GM19463 (cell line): ENCODE data around the gene ATP2B2.

ENCODE experiments used
- ATAC-seq: cut with Tn5 transposase; IDR thresholded peaks from one replicate; pipeline ENCODE4 v1.9.1; 2021; ENCODE audit warnings: mild to moderate bottlenecking, moderate library complexity; ENCODE audit not compliant: unreplicated experiment

ATP2B2 gene

DNA sequence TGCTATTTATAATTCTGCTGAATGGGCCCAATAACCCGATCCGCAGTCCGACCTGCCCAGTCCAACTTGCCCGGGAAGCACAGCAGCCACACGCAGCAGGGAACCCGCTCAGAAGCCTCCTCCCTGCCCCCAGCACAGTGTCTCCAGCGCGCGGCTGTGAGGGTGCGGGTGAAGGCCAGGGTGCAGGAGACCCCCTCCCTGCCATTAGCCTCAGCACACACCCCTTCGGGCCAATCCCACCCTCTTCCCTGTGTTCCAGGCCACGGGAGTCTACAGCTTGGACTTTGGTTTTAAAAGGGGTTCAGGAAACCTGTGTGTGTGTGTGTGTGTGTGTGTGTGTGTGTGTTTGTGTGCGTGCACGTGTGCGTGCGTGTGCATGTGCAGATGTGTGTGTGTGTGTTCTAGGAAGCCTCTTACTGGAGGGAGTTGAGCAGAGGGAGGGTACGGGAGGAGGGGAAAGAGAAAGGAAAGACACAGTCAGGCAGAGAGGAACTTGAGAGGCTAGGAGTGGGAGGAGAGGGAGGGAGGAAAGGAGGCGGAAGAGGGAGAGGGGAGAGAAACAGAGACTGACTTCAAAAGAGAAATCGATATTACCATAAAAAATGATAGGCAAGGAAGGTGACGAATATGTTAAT, 34.2 kb downstream of the ATP2B2 start:
- no peak for ATAC-seq

DNA sequence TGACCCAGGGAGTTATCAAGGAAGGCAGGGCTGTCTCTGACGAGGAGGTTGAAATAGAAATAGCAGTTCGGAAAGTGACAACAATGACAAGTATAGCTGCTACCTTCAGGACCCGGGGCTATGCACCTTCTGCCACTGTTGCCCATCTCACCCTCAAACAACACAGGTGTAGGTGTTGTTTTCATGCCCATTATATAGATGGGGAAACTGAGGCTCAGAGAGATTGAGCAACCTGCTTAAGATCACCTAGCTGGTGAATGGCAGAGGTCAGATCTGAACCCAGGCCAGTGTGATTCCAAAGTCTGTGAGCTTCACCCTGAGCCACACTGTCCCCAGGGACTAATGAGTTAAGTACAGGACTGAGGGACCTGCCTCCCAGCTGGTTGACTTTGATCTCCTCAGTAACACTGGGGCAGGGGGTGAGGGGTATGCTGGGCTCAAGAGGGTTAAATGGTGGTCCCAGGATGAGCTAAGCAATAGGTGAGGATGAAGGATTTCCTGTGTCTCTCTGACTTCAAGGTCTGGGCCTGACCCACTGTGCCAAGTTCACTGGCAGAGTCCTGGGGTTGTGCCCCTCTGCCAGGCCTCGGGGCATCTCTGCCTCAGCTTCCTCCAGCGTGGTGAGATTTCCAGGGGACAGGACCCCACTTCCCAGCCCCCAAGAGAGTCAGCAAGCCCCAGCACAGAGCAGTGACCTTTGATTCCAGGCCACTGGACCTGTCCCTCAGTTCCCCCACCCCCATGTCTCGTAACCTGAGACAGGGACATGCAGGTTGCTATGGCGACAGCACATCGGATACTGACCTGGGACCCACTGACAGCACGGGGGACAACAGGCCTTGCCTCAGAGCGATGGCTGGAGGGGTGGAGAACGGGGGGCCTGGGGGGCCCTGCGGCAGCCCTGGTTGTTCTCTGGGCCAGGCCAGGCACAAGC, 35.0 kb downstream of the ATP2B2 start:
- no peak for ATAC-seq

DNA sequence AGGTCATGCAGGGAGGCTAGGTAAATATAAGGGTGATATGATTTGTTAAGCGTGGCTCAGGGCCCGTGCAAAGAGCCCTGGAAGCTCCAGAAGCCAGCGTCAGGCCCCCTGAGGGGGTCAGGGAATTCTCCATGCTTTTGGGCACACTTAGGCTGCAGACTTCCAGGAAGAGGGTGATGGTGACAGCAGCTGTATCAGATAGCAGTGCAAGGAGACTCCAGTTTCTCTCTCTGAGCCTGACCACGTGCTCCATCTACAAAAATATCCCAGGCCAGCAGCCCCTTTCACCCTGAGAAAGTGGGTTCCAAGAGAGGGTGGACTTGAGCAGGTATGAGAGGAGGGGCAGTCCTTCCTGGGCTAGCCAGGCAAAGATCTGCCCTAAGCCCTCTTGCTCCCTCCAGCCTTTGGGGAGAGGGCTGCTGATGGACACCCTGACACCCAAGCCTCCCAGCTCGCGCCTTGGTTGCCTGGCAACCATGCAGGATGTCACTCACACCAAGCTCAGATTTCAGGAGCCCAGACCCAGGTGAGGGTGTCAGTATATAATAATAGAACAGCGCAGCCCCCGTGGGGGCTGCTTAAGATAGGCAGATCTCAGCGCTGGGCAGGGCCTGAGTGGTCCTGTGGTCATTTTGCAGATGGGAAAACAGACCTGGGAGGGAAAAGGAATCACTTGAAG, 35.8 kb downstream of the ATP2B2 start:
- ATAC-seq: no peak

DNA sequence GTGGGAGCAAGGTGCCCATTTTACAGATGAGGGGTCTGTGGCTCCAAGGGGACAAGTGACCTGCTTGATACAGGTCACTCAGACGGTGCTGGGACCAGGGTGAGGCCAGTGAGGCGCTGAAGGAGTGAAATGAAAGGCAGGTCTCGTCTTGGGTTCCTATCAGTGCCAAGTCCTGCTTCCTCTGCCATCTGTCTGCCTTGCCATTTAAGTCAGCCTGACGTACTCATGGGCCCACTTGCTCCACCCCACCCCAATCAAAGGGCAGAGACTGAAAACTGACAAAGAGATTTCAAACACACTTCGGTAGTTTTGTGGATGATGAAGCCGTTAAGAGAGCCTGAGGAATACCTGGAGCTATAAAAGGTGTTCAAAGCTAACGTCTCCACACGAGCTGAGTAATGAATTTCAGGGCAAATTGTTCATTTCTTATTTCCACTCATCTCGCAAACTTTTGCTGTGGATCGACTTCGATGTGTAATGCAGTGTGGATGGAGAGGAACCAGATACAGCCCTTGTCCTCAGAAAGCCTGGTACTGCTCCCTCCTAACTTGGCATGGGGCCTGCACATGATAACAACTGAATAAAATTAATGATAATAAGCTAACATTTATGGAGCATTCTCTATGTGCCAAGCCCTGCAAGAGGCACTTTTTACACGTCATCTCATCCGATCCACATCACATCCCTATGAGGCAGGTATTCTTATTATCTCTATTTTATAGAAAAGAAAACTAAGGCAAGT, 36.6 kb downstream of the ATP2B2 start:
- ATAC-seq: no peak

DNA sequence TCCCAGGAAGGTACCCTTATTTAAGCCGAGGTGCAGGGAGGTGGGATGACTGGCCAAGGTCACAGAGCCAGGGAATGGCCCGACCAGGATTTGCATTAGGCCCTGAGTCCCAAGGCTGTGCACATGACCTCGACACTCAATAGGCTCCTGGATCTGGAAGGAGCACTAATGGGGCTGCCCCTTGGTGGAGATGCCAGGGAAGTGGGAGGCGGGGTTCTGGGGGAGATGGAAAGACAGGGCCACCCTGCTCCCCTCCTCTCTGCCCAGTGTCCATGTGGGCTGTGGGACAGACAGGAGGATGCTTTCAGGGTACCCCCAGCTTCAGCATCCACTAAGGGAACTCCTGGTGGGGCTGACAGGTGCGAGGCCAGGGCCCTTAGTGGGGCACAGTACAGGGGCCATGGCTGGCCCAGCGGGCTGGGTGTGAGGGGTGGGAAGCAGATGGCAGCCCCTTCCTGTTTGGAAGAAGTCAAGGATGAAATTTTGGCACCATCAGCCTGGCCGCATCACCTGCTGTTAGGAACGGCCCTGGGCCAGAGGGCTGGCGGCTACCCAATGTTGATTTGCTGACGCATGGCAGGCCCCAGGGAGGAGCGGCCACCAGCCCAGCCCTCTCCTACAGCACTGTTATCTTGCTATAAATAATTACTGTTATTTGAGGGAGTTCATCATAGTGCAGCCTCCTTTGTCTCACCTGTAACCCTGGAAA, 37.3 kb downstream of the ATP2B2 start:
- ATAC-seq: no peak

DNA sequence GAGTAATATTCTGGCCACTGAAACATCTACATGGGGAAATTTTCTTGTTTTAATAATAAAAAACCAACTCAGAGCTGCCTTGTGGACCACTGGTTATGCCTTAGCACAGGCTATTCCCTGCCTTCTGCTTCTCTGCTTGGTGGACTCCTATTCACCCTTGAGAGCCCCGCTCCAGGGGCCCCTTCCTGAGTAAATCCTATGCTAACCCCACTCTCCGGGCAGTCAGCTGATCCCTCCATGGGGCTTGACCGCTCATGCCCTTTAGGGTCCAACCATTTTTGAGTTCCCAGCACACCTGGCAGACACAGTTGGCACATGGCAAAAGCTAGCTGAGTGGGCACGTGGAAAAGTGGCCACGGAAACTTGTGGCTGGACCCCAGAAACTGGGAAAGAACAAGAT, 38.2 kb downstream of the ATP2B2 start:
- ATAC-seq: no peak

DNA sequence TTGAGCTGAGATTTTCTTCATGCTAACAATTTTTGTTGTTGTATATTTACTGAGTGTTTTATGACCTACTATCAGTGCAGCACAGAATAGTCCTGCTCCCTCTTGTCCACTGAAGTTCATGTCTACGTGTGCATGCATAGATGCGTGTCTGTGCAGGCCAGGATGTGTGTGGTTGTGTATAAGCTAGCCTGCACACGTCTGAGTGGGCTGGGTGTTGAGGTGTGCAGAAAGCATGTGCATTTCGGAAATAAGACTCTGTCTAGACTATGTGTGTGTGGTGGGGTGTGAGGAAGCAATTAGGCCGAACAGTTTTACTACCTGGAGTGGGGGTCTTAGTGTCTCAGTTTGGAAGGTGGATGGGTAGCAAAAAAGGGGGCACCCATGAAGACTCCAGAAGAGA, 39.2 kb downstream of the ATP2B2 start:
- ATAC-seq: no peak

DNA sequence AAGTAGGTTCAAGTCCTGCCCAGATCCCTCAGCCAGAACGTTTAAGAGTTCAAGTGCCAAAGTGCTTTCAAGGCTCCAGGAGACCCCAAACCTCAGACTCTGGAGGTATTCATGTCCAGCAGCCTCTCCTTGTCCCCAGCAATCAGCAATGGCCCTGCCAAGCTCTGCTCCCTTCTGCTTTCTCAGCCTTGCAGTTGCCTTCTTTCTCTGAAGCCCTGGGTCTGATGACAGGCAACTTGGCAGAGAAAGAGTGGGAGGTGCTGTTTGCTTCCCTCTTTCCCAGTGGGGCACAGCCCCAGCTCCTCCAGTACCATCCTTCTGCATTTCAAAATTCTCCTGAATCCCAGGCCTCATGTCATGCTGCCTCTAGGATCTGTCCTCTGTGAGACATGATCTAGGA, 40.2 kb downstream of the ATP2B2 start:
- ATAC-seq: no peak

DNA sequence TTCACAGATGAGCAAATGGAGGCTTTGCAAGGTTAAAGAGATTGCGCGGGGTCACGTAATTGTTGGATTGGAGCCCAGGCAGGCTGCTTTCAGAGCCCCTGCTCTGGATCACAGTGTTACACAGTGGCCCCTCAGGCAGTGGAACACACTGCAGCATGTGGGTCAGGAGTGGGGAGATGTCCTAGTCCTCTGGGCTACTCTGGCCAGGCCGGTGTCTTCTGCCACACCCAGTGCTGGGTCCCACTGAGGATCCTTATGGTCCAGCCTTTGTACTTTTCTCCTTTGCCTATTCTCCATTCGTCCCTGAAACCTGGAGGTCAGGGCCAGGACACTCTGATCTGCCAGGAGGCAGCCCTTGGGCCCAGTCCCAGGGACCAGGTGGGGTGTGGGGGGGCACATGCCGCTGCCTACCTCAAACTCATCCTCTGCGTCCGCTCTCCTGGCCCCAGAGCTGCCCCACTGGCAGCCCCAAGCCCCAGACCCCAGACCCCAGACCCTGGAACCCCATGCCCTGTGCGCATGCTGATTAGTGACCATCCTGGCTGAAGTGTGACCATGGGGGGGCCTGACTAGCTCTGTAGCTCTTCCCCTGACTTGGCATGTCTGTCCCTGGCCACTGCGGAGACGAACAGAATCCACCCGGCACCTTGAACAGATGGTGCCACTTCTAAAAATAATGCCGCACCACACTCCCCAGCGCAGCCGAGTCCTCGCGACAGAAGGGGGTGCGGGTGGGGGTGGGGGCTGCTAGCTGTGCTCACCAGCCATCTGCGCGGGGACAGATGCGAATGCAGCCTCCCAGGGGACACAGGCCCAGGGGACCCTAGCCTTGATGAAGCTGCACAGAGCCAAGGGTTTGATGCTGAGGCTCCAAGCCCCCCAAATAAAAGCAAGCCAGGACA, 41.6 kb downstream of the ATP2B2 start:
- no peak for ATAC-seq

DNA sequence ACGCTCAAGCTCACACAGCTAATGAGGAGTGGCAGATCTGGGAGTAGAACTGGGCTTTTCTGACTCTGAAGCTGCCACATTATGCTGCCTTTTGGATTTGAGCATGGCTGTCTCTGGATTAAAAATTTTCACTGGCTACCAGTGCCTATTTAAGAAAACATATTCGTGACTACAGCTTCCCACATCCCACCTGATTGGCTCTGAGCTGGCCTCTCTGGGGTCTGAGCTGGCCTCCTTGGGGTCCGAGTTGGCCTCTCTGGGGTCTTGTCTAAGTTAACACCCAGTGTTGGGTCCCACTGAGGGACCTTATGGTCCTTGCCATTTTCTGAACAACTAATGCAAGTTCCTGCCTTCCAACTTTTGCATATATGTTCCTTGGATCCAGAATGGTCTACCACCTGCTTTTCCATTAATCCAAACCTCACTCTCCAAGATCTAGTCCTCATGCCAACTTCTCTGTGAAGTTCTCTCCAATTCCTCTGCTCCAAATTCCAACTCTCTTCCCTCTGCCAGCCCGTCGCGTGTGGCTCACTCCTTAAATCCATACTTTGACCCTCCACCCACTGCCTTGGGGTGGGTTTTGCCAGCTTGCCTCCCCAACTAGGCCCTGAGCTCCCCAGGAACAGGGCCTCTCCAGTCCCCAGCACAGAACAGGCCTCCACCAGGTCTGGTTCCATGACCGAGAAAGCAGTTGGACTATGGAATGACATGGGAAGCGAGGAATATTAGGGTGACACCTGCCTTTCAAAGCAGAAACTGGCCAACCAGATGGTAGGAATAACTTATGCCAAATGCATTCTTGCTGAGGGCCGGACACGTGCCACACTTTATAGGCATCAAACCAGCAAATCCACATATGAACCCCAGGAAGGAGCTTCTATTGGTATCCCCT, 42.5 kb downstream of the ATP2B2 start:
- no peak for ATAC-seq

DNA sequence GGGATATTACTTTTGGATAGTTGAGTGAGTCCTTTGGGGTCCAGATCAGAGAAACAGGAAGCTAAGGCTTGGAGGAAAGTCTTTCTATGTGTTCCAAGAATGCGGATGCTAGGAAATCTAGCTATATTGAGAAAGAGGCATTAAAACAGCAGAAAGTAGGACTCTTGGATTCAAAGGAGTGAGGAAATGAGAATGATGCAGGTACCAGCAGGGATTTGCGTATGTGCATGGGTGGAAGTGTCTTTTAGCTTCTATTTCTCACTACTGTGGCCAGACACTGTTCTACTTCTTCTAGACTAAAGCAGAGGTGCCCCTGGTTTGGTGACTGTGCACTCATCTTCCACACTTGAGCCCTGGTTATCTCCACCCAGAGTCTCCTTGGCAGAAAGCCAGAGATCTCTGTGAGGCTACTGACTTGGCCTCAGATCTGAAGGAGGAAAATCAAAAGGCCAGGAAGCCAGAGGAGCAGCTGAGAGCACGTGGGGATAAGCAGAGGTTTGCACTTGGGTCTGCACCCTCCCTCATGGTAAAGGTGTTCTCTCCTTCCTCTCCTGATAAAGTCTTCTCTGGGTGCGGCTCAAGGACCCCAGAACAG, 44.3 kb downstream of the ATP2B2 start:
- no peak for ATAC-seq

DNA sequence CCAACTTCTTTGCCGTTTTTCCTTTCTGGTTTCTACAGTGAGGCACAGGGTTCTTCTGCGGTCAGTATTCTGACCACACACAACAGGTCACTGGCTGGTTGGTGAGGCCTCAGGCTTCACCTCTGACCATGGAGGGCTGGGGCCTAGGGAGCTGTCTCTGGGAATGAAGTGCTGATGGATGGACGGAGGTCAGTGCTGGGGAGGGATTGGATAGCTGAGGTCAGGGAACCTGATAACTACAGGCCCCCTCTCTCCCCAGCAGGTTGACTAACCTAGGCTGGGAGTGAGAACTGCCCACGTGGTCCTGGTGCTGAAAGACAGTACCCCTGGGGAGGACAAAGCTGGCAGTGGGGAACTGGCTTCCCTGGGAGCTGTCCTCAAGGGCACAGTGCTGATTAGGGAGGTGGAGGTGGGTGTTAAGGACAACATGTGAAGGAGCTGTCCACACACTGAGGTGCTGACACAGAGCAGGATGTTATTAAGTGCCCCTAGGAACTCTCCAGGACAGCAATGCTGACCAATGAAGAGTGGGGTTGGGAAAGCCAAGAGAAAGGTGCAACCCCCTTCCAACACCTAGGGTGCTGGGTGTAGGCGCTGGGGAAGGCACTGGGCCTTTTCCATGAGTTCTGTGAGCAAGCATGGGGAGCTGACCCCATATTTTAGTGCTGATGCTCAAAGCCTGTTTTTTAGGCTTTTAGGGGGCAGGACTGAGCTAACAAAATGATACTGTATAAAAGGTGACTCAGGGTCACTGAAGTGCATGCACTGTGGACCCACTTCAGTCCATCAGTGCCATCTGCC, 45.2 kb downstream of the ATP2B2 start:
- no peak for ATAC-seq

DNA sequence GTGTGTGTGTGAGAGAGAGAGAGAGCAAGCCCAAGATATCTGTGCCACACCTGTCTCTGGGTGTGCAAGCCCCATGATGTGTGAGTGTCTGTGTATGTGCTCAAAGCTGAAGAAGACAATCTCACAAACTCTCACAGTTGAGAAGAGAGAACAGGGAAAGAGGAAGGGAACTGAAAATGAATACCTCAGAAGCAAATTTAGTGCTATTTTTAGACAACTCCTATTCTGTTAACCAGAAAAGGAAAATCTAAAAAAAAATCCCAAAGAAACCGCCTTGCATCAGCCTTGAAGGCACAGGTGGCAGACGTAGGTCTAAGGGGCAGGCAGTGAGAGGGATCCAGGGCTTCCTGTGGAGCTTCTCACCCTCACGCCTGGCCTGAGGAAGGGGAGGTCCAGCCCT, 47.8 kb downstream of the ATP2B2 start:
- no peak for ATAC-seq

DNA sequence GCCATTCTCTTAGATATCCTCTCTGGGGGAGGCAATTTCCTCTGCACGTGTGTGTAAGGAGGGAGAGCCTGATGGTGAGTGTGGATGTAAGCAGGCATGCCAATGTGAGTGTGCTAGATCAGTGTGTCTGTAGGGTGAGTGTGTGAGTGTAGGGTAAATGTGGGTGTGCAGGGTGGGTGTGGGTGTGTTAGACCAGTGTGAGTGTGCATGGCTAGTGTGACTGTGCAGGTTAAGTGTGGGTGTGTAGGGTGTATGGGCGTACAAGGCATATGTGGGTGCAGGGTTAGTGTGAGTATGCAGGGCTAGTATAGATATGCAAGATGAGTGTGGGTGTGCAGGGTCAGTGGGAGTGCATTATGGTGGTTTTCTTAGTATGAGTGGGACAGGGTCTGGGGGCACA, 48.4 kb downstream of the ATP2B2 start:
- no peak for ATAC-seq

DNA sequence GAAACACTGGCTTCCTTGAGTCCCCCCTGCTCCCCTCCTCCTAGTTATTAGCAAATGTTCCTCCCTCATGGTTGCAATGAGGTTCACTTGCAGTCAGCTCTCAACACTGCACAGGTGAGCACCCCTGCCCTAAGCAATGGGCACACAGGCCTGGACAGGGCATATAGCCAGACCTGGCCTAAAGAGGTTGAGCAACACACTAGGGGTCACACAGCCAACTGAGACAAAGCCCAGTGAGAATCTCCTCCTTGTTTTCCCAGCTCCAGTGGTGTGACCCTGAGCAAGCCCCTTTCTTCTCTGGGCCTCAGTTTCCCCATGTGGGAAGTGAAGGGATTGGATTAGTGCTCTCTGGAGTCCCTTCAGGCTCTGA, 49.9 kb downstream of the ATP2B2 start:
- ATAC-seq: no peak

DNA sequence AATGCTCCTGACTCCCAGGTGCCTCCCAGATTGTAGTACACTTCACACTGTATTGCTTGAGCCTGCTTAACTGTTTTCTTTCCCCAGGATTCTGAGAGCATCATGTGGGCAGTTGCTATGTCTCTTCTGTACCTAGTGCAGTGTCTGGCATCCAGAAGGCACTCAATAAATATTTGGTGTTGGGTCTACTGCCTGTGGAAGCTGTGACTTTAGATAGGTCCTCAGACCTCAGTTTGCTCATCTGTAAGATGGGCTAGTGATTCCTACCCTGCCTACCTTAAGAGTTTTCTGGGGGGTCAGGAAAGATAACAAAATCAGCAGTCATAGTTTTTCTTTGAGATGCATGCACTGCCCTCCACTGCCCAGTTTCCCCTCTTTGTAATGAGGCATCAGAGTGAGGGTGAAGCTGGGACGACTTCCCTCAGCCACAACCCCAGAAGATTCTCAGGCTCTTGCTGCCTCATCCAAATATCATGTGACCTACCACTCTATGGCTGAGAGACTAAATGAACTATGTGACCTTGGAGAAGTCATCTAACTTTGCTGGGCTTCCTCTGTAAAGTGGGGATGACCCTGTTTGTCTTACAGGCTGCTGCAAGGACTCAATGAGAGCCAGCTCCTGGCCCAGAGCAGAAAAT, 50.4 kb downstream of the ATP2B2 start:
- no peak for ATAC-seq
